OCI-LY7 (cell line): ENCODE data around the gene TEKTIP1.

Experiments used
- CTCF ChIP-seq: fragments of 200-600 bp; sonication (generic); conservative IDR thresholded peaks from 2 replicates; pipeline ENCODE4 v1.5.1; 2014; ENCODE audit warnings: mild to moderate bottlenecking, antibody characterized with exemption, low read length, moderate library complexity, mixed read lengths
- EZH2phosphoT487 ChIP-seq: fragments of 200-600 bp; sonication (generic); IDR thresholded peaks from 2 replicates; pipeline ENCODE4 v1.6.1; 2018; ENCODE audit warnings: low read depth, borderline replicate concordance, mild to moderate bottlenecking, mixed run types, antibody characterized with exemption, low read length, moderate library complexity, mixed read lengths

DNA sequence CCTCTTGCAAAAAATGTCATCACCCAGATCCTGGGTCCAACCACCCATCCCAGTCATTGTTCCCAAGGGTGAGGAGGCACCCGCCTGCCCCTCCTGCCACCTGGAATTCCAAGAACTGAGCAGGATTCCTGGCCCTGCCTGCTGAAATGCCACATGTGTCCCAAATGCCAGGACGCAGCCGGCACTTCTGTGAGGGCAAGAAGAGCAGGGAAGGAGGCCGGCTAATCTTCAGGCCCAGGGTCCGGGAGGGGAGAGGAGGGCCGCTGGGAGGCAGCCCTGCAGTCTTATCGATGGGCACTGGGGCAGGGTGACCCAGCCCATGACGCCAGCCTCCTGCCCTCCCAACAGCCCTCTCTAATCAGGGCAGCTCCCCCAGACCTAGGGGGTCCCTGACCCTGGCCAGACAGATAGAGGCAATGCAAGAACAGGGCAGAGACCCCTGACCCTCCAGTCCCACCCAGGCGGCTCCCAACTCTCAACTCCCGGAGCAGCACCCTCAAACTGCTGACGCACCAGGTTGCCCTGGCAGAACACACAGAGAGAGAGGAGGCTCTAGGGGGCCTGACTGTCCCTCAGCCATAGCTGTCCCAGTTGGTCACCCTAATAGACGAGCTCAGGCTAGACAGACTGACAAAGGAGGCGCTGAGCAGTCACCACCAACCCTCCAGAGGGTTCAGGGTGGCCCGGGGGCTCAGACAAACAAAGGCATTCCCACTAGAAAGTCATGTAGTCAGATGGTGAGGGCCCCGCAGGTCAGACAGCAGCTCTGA is 16.9 kb downstream of the TEKTIP1 start:
- no peak for TF ChIP-seq CTCF
- TF ChIP-seq EZH2phosphoT487: no peak
